Spleen (tissue), 11 donors: Measurements from ENCODE around the gene POLDIP3. TPM values are rescaled to one million over a fixed set of nuclear protein-coding genes. Genes with fewer than 3 reads are reported as not detected.

ENCODE experiments used
- DNase-seq: peaks from one replicate; pipeline ENCODE4 v3.0.0-alpha.2; 2020
- H3K27ac ChIP-seq, 8 donors: fragments of 200-600 bp; sonication (generic) in 7 of 8; 1 replicate in 4 of 8; 2 replicates in 4 of 8; pipeline versions ENCODE4 v1.5.0 to v1.8.0; 2016 to 2021; ENCODE audit warnings: inconsistent platforms in 4 of 8, mild to moderate bottlenecking in 4 of 8, moderate library complexity in 1 of 8
- H3K27me3 ChIP-seq, 7 donors: fragments of 200-600 bp; sonication (generic) in 6 of 7; replicated peaks in 1 of 7; 1 replicate in 4 of 7; 2 replicates in 3 of 7; pipeline versions ENCODE4 v1.5.0 to v1.8.0; 2016 to 2021; ENCODE audit warnings: inconsistent platforms in 3 of 7, mild to moderate bottlenecking in 1 of 7
- H3K36me3 ChIP-seq, 6 donors: fragments of 200-600 bp; sonication (generic) in 5 of 6; 1 replicate in 4 of 6; 2 replicates in 2 of 6; pipeline versions ENCODE4 v1.5.0 to v1.8.0; 2016 to 2021; ENCODE audit warnings: inconsistent platforms in 2 of 6
- H3K4me1 ChIP-seq, 6 donors: fragments of 200-600 bp; sonication (generic) in 5 of 6; 1 replicate in 3 of 6; 2 replicates in 3 of 6; pipeline versions ENCODE4 v1.5.0 to v1.8.0; 2016 to 2021; ENCODE audit warnings: inconsistent platforms in 3 of 6
- H3K4me3 ChIP-seq, 8 donors: fragments of 200-600 bp; sonication (generic) in 7 of 8; 1 replicate in 4 of 8; 2 replicates in 4 of 8; pipeline versions ENCODE4 v1.5.0 to v1.8.0; 2016 to 2021; ENCODE audit warnings: inconsistent platforms in 4 of 8, mild to moderate bottlenecking in 4 of 8, moderate library complexity in 2 of 8
- H3K9me3 ChIP-seq, 8 donors: fragments of 200-600 bp; sonication (generic) in 7 of 8; 1 replicate in 4 of 8; 2 replicates in 4 of 8; pipeline versions ENCODE4 v1.5.0 to v1.8.0; 2016 to 2021; ENCODE audit warnings: inconsistent platforms in 4 of 8
- POLR2A ChIP-seq, 3 donors: fragments of 450-650 bp; IDR thresholded peaks; one replicate each; pipeline ENCODE4 v1.5.1; 2017; ENCODE audit warnings: antibody characterized with exemption in 3 of 3, mild to moderate bottlenecking in 1 of 3
- POLR2AphosphoS5 ChIP-seq, 3 donors: sonication (generic); formaldehyde crosslinking; IDR thresholded peaks; one replicate each; pipeline ENCODE4 v1.5.1; 2017; ENCODE audit warnings: antibody characterized with exemption in 3 of 3
- WGBS, 5 donors: extraction: QIAGEN DNeasy Blood & Tissue Kit in 3 of 5; methylation state at CpG; one replicate each; pipeline versions ENCODE4 v1.1.5 to v1.1.7; 2013 to 2018; 5-methylcytosine and 5-hydroxymethylcytosine counted together
- intact Hi-C: fragments of 100-400 bp; cut with DNase I; formaldehyde crosslinking; loops from one replicate; pipeline ENCODE4 v1.15.0; 2023; ENCODE audit warnings: low total_unique reads
- polyA plus RNA-seq, 3 donors: library from polyadenylated mRNA; stranded (reverse); fragments of 200-250 nt; gene quantifications; one replicate each; pipeline ENCODE4 v1.2.1, GENCODE V29; 2013
- total RNA-seq, 7 donors: library from RNA; depleted of rRNA in 3 of 7; stranded (reverse); fragments of >200 nt in 3 of 7; fragmentation: NEBNext Ultra II Directional in 4 of 7; extraction: Animal tissue kit (Norgen Biotek cat#: 25700) in 4 of 7; gene quantifications; one replicate each; pipeline versions ENCODE4 v1.1.0 to v1.2.1, GENCODE V29; 2016 to 2021
- TF ChIP-seq, protein P1 (sequence below), 11 experiments: fragments of 200-600 bp in 7 of 11; fragments of 450-650 bp in 4 of 11; sonication (generic) in 4 of 11; IDR thresholded peaks in 8 of 11; conservative IDR thresholded peaks in 3 of 11; 1 replicate in 7 of 11; 2 replicates in 4 of 11; pipeline versions ENCODE4 v1.4.0 to v1.8.0; 2016 to 2021; ENCODE audit warnings: antibody characterized with exemption in 11 of 11, inconsistent platforms in 4 of 11, mild to moderate bottlenecking in 1 of 11
- donor health status: healthy with polysubstance abuse.
- donor health status: DM: no; HTN: no; CAD: no; lungs with moderate emphysema.
- donor health status: DM: no; HTN: no; CAD: no.
- donor health status: Bipolar disorder and iron deficiency.
- donor health status: healthy.
- donor health status: DM: no; HTN: no; CAD: no.
- donor health status: DM: yes; HTN: yes; CAD: no.

The POLDIP3 gene
- total and polyA plus RNA-seq, 10 donors, result 17.5 to 64.7 (median 40.7) TPM

DNA sequence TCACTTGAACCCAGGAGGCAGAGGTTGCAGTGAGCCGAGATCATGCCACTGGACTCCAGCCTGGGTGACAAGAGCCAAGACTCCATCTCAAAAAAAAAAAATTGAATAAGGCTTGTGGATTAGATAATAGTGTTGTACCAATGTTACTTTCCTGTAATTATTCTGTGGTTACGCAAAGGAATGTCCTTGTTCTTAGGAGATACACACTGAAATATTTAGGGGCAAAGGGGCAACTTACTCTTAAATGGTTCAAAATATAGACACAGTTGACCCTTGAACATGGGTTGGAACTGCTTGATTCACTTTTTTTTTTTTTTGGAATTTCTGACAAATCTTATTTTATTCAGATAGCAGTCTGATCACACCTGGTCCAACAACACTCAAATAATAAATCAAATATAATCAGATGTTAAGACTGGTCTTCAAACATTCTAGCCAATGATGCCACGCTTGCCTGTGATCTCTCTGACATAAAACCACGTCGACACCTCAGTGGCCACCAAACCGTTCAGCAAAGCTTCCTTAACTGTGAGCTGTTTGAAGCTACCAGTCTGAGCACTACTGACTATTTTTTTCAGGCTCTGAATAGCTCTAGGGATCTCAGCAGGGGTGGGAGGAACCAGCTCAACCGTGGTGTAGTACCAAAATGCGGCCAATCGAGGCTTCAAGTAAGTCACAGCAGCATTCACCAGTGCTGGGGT is 25.0 kb upstream of the POLDIP3 start:
- WGBS, 5 donors, result 55 to 79% (median 72%) methylated on average over 9 of the region's 9 CpGs
- Histone ChIP-seq H3K36me3 (peaks cover 0 to 30% (median 17%) of the 10 kb centered on the region in 6 donors), H3K27ac (peak overlapping the region in 1 of 8 donors; percentile 3), H3K27me3 (no peaks in the 10 kb centered on the region), H3K4me3 (no peak overlapping the region), H3K4me1 (peaks cover 27 to 66% (median 40%) of the 10 kb centered on the region in 6 donors), H3K9me3 (no peaks in the 10 kb centered on the region)
- TF ChIP-seq POLR2AphosphoS5 (IDR thresholded peaks at IDR 0.05), result no peak
- no peak for TF ChIP-seq POLR2A (IDR thresholded peaks at IDR 0.05)
- TF ChIP-seq, protein P1, sequence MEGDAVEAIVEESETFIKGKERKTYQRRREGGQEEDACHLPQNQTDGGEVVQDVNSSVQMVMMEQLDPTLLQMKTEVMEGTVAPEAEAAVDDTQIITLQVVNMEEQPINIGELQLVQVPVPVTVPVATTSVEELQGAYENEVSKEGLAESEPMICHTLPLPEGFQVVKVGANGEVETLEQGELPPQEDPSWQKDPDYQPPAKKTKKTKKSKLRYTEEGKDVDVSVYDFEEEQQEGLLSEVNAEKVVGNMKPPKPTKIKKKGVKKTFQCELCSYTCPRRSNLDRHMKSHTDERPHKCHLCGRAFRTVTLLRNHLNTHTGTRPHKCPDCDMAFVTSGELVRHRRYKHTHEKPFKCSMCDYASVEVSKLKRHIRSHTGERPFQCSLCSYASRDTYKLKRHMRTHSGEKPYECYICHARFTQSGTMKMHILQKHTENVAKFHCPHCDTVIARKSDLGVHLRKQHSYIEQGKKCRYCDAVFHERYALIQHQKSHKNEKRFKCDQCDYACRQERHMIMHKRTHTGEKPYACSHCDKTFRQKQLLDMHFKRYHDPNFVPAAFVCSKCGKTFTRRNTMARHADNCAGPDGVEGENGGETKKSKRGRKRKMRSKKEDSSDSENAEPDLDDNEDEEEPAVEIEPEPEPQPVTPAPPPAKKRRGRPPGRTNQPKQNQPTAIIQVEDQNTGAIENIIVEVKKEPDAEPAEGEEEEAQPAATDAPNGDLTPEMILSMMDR (IDR thresholded peaks at IDR 0.05 in 8 of 11, conservative IDR thresholded peaks at IDR 0.05 in 3 of 11), result no peak
- intact Hi-C loops, result no loop called here
- DNase-seq, result no peak

DNA sequence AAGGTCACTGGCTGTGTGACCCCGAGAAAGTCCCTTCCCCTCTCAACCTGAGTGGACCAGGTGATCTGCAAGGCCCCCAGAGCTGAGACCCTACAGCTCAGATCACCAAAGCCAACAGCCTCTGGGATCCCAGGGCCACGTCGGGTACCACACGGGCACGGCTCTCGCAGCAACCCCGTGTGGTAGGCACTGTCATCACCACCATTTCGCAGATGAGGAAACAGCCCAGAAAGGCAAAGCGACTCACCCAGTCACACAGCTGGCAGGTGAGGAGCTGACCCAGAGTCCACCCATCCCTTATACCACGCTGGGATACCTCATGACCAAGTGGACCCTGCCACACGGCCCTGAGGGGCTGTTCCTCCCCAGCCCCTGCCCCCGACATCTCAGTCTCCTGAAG is 22.9 kb upstream of the POLDIP3 start:
- H3K9me3 ChIP-seq, result no peaks in the 10 kb centered on the region
- no peak overlapping the region for H3K4me3 ChIP-seq
- H3K27me3 ChIP-seq, result no peaks in the 10 kb centered on the region
- peaks cover 0 to 51% (median 33%) of the 10 kb centered on the region in 6 donors for H3K36me3 ChIP-seq
- DNase-seq, result no peak
- TF ChIP-seq POLR2AphosphoS5 (IDR thresholded peaks at IDR 0.05) (no peak), POLR2A (IDR thresholded peaks at IDR 0.05) (no peak)
- TF ChIP-seq, protein P1 (IDR thresholded peaks at IDR 0.05 in 8 of 11, conservative IDR thresholded peaks at IDR 0.05 in 3 of 11), result no peak
- no peak overlapping the region for H3K27ac ChIP-seq
- H3K4me1 ChIP-seq, result peaks cover 6 to 45% (median 19%) of the 10 kb centered on the region in 6 donors
- 85 to 98% (median 91%) methylated on average over 6 to 12 of the region's 12 CpGs for WGBS, 5 donors
- intact Hi-C loops, result no loop called here

DNA sequence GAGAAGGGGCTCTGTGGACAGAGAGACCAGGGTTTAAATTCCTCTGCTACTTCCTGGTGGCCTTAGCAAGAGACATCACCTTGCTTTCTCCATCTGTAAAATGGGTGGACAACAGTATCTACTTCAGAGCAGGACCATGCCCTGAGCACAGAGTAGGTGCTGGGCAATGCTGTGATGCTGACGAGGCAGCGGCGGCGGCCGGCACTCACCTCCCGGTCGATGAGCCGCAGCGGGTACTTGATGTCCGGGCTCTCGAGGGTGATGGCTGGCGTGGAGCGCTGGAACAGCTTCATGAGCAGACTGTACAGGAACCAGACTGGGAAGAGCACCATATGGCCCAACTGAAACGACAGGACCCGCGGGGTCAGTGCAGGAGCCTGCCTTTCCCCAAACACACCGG is 21.8 kb upstream of the POLDIP3 start:
- Histone ChIP-seq H3K4me3 (no peak overlapping the region), H3K36me3 (peaks cover 0 to 62% (median 42%) of the 10 kb centered on the region in 6 donors), H3K27ac (no peak overlapping the region), H3K9me3 (no peaks in the 10 kb centered on the region), H3K4me1 (peaks cover 0 to 34% (median 10%) of the 10 kb centered on the region in 6 donors), H3K27me3 (no peaks in the 10 kb centered on the region)
- DNase-seq, result no peak
- intact Hi-C loops, result no loop called here
- TF ChIP-seq, protein P1 (IDR thresholded peaks at IDR 0.05 in 8 of 11, conservative IDR thresholded peaks at IDR 0.05 in 3 of 11), result no peak
- TF ChIP-seq POLR2A (IDR thresholded peaks at IDR 0.05) (no peak), POLR2AphosphoS5 (IDR thresholded peaks at IDR 0.05) (no peak)
- WGBS, 5 donors, result 95 to 99% (median 97%) methylated on average over 16 to 17 of the region's 17 CpGs

DNA sequence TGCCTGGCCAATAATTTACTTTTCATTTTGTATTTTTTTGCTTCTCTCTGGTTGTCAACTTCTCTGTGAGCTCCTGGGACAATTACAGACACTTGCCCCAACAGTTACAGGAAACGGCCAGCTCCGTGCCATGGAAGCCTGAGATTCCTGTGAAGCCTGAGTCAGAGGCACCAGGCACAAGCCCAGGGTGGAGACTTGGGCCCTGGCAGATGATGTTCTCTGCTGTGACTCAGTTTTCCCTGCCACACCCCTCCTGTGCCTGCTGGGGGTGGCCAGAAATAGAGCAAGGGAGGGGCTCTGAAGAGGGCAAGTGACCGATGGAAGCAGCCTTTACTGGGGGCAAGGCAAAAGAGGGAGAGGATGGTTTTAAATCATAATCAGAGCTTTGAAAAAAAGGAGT is 20.8 kb upstream of the POLDIP3 start:
- no peaks in the 10 kb centered on the region for H3K9me3 ChIP-seq
- peaks cover 0 to 72% (median 52%) of the 10 kb centered on the region in 6 donors for H3K36me3 ChIP-seq
- H3K4me3 ChIP-seq, result no peak overlapping the region
- WGBS, 5 donors, result 73 to 96% (median 89%) methylated on average over 3 of the region's 3 CpGs
- TF ChIP-seq, protein P1 (IDR thresholded peaks at IDR 0.05 in 8 of 11, conservative IDR thresholded peaks at IDR 0.05 in 3 of 11), result no peak
- TF ChIP-seq POLR2A (IDR thresholded peaks at IDR 0.05) (no peak), POLR2AphosphoS5 (IDR thresholded peaks at IDR 0.05) (no peak)
- H3K27me3 ChIP-seq, result no peaks in the 10 kb centered on the region
- H3K4me1 ChIP-seq, result peaks cover 0 to 25% (median 6%) of the 10 kb centered on the region in 6 donors
- H3K27ac ChIP-seq, result no peak overlapping the region
- no peak for DNase-seq
- intact Hi-C loops, result no loop called here
